ENCODE data around the gene TRIM49B. TPM values are rescaled to one million over a fixed set of nuclear protein-coding genes. Genes with fewer than 3 reads are reported as not detected.
"Not testable (repeated sequence)": the region's sequence is repeated elsewhere in the genome, so short reads cannot be mapped to it uniquely, and the experiment has no call there.

The TRIM49B gene, protein sequence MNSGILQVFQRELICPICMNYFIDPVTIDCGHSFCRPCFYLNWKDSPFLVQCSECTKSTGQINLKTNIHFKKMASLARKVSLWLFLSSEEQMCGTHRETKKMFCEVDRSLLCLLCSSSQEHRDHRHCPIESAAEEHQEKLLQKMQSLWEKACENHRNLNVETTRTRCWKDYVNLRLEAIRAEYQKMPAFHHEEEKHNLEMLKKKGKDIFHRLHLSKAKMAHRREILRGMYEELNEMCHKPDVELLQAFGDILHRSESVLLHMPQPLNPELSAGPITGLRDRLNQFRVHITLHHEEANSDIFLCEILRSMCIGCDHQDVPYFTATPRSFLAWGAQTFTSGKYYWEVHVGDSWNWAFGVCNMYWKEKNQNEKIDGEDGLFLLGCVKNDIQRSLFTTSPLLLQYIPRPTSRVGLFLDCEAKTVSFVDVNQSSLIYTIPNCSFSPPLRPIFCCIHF
- total RNA-seq = not detected in 2 replicates

- not testable (repeated sequence) for DNase-seq
Measured at GRCh38 chr11:49028523-49028922, at the start of gene TRIM49B. TRIM49B (plus strand) TSS chr11:49028823; CDS start chr11:49031600, 2,777 bp downstream.

- not testable (repeated sequence) for DNase-seq
Measured at GRCh38 chr11:48983785-48984184, 44.8 kb upstream of the TRIM49B start, which contains the start of gene TRIM51G. TRIM51G (minus strand) TSS chr11:48983885; CDS start chr11:48981695, 2,190 bp downstream.

DNA sequence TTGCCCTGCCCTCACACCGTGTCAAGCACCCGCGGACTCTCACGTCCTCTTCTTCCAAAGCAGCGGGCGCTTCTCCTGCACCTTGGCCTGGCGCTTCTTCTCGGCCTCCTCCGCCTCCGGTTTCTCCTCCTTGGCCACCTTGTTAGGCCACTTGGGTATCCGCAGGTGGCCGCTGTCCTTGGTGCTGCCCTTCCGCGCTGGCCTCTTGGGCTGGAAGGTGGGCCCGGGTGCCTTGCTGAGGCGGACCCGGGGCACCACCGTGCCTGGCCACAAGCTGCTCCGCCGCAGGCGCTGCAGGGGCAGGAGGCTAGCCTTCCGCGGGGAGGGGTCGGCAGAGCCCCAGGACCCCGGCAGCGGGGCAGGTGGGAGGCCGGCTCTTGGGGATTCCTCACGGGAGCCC, 19.6 kb downstream of the TRIM49B start:
- not testable (repeated sequence) for DNase-seq

GRCh38 chr11:49049821-49050220, 21.2 kb downstream of the TRIM49B start:
- DNase-seq = not testable (repeated sequence)

DNA sequence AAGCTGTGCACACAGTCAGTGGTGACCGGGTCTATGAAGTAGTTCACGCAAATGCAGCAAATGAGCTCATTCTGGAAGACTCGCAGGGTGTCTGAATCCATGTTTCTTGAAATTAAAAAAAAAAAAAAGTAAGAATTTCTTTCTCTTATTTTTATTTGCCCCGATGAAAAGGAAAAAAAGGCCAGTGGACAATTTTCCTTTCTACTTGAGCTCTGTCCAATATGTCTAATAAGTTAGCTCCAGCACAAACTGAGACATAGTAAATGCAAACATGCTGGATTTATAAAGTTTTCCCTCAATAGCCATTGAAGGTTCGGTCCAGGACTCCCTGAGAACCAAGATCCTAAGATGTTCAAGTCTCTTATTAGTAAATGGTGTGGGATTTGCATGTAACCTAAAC, 30.4 kb downstream of the TRIM49B start, which contains the start of gene TRIM64C:
Gene TRIM64C, minus strand, starts transcription at position 101 of the 400 bp plus-strand sequence. Its CDS starts 0 bp downstream, at position 101.
- DNase-seq = not testable (repeated sequence)

DNA sequence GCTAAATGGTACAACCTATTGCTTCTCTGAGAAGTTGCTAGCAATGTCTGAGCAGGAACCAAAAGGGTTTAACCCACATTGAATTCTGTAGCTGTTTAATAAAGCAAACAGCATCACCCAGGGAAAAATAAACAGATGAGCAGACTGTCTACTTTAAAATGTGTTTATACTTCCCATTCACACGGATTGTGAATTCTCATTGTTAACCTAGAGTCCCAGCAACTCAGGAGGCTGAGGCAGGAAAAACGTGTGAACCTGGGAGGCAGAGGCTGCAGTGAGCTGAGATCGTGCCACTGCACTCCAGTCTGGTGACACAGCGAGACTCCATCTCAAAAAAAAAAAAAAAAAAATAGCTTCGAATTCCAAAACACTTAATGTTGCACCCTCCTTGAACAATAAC, 41.3 kb downstream of the TRIM49B start:
- not testable (repeated sequence) for DNase-seq

Other genes starting within 250 kb of the TRIM49B start
- not detected in 2 replicates for gene TRIM51G, start 44.9 kb upstream of the TRIM49B start, total RNA-seq
- gene TRIM64C, start 30.3 kb downstream of the TRIM49B start, total RNA-seq = not detected in 2 replicates
- gene FOLH1, start 179.8 kb downstream of the TRIM49B start, total RNA-seq = 0.28 TPM in 1 of 2 replicates, not detected in the other

Measured in dermis blood vessel endothelial cell (primary cell).